AG04450 (cell line): ENCODE results near the gene MEF2A. TPM values are rescaled to one million over a fixed set of nuclear protein-coding genes. Genes with fewer than 3 reads are reported as not detected.

ENCODE experiments used
- CTCF ChIA-PET: fragments of 300-600, 350-600 bp; formaldehyde crosslinking; extraction: SDS; loops from one replicate; lab custom pipeline; 2022; ENCODE audit warnings: antibody characterized with exemption, inconsistent platforms; lab: Charles Lee
- POLR2A ChIA-PET: fragments of 350-600 bp; formaldehyde crosslinking; extraction: SDS; loops from one replicate; lab custom pipeline; 2021; ENCODE audit warnings: antibody characterized with exemption, inconsistent platforms; lab: Yijun Ruan, JAX
- DNase-seq: peaks from one replicate; pipeline ENCODE4 v3.0.0-alpha.2; 2011; ENCODE audit warnings: low read depth, low spot score
- H3K27ac ChIP-seq: one replicate; pipeline ENCODE4 v1.5.1; 2012; ENCODE audit warnings: low read depth, low read length, control low read depth
- H3K27me3 ChIP-seq: one replicate; pipeline ENCODE4 v1.6.0; 2012; ENCODE audit warnings: low read length; ENCODE audit not compliant: control insufficient read depth, insufficient read depth
- H3K4me3 ChIP-seq: 2 replicates; pipeline ENCODE4 v1.5.1; 2011; ENCODE audit warnings: mild to moderate bottlenecking, low read depth, low read length, control low read depth
- H3K9me3 ChIP-seq: 2 replicates; pipeline ENCODE4 v1.5.1; 2012; ENCODE audit warnings: low read length; ENCODE audit not compliant: control insufficient read depth, insufficient read depth
- polyA plus RNA-seq: library from polyadenylated mRNA; depleted of rRNA; stranded (reverse); fragments of >200 nt; gene quantifications from 2 replicates; pipeline ENCODE4 v1.2.3, GENCODE V29; 2011
- TF ChIP-seq, protein P1 (sequence below): IDR thresholded peaks from 2 replicates; pipeline ENCODE4 v1.5.1; 2011; ENCODE audit warnings: low read depth, low read length, control low read depth, inconsistent platforms

Gene MEF2A
- polyA plus RNA-seq, 1 experiment: 40.9 TPM

- no peak for DNase-seq
- Histone ChIP-seq H3K27me3 (no peaks in the 10 kb centered on the region), H3K4me3 (no peak overlapping the region), H3K9me3 (no peaks in the 10 kb centered on the region), H3K27ac (no peak overlapping the region)
- CTCF ChIA-PET: no interaction called here
- TF ChIP-seq, protein P1, sequence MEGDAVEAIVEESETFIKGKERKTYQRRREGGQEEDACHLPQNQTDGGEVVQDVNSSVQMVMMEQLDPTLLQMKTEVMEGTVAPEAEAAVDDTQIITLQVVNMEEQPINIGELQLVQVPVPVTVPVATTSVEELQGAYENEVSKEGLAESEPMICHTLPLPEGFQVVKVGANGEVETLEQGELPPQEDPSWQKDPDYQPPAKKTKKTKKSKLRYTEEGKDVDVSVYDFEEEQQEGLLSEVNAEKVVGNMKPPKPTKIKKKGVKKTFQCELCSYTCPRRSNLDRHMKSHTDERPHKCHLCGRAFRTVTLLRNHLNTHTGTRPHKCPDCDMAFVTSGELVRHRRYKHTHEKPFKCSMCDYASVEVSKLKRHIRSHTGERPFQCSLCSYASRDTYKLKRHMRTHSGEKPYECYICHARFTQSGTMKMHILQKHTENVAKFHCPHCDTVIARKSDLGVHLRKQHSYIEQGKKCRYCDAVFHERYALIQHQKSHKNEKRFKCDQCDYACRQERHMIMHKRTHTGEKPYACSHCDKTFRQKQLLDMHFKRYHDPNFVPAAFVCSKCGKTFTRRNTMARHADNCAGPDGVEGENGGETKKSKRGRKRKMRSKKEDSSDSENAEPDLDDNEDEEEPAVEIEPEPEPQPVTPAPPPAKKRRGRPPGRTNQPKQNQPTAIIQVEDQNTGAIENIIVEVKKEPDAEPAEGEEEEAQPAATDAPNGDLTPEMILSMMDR: no peak
- POLR2A ChIA-PET: no interaction called here
These were observed 79.2 kb downstream of the MEF2A start for GRCh38 chr15:99644913-99645542.

GRCh38 chr15:99645543-99645935 lies 79.8 kb downstream of the MEF2A start:
- no peaks in the 10 kb centered on the region for H3K27me3 ChIP-seq
- DNase-seq: no peak
- H3K27ac ChIP-seq: no peak overlapping the region
- no peak overlapping the region for H3K4me3 ChIP-seq
- CTCF ChIA-PET: no interaction called here
- POLR2A ChIA-PET: no interaction called here
- TF ChIP-seq, protein P1: no peak
- no peaks in the 10 kb centered on the region for H3K9me3 ChIP-seq

DNA sequence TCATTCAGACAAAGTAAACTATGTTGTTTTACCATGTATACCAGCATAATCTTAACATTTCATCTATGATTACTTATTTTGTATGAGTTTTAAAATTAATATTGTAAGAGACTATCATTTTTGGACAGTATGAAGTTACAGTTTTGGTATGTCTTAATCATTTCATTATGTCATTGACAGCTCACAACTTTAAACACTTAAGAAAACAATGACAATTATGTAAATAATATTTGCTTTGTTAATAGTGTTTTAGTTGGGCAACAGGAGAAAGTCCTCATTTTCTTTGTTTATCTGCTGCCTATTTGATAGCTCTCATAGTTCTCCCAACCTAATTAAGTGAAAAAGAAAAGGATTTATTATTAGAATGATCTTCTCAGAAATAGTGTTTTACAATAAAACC lies 80.2 kb downstream of the MEF2A start:
- H3K27me3 ChIP-seq: no peaks in the 10 kb centered on the region
- CTCF ChIA-PET: interaction anchor here (0.6 to 3.0 kb wide), 2 partner anchors 58 to 155 kb away, joined by 3 to 18 read pairs; no protein-coding TSS in a partner anchor
- no peak overlapping the region for H3K4me3 ChIP-seq
- POLR2A ChIA-PET: no interaction called here
- DNase-seq: no peak
- TF ChIP-seq, protein P1: no peak
- H3K27ac ChIP-seq: no peak overlapping the region
- no peaks in the 10 kb centered on the region for H3K9me3 ChIP-seq

- Histone ChIP-seq H3K27me3 (no peaks in the 10 kb centered on the region), H3K27ac (no peak overlapping the region), H3K4me3 (no peak overlapping the region), H3K9me3 (no peaks in the 10 kb centered on the region)
- TF ChIP-seq, protein P1: no peak
- ChIA-PET CTCF (interaction anchor here (0.7 to 1.6 kb wide), 2 partner anchors 11 to 53 kb away, joined by 3 to 4 read pairs; no protein-coding TSS in a partner anchor), POLR2A (no interaction called here)
- no peak for DNase-seq
These were observed 85.4 kb downstream of the MEF2A start for GRCh38 chr15:99651023-99651807.

GRCh38 chr15:99656205-99656604 lies 90.4 kb downstream of the MEF2A start:
- no peaks in the 10 kb centered on the region for H3K27me3 ChIP-seq
- H3K27ac ChIP-seq: no peak overlapping the region
- DNase-seq: no peak
- ChIA-PET POLR2A (no interaction called here), CTCF (interaction anchor here (1.4 to 2.6 kb wide), 2 partner anchors 48 kb away, joined by 4 to 15 read pairs; no protein-coding TSS in a partner anchor)
- TF ChIP-seq, protein P1: no peak
- no peaks in the 10 kb centered on the region for H3K9me3 ChIP-seq
- H3K4me3 ChIP-seq: no peak overlapping the region
